GM19463 (cell line): ENCODE data around the gene SNX32.
A peak's percentile ranks its signal among the peaks of the same experiment; 100 is the strongest.
"Not testable (repeated sequence)": the region's sequence is repeated elsewhere in the genome, so short reads cannot be mapped to it uniquely, and the experiment has no call there.

ENCODE experiments used
- ATAC-seq: cut with Tn5 transposase; IDR thresholded peaks from one replicate; pipeline ENCODE4 v1.9.1; 2021; ENCODE audit warnings: mild to moderate bottlenecking, moderate library complexity; ENCODE audit not compliant: unreplicated experiment

The SNX32 gene

GRCh38 chr11:65883058-65883761, 49.4 kb downstream of the SNX32 start:
- ATAC-seq: no peak

- ATAC-seq: no peak
Observed at GRCh38 chr11:65883786-65884715, 50.3 kb downstream of the SNX32 start.

- no peak for ATAC-seq
Observed at GRCh38 chr11:65884716-65885092, 50.9 kb downstream of the SNX32 start.

- ATAC-seq: no peak
Observed at GRCh38 chr11:65885231-65885630, 51.5 kb downstream of the SNX32 start.

- no peak for ATAC-seq
Observed at GRCh38 chr11:65885808-65886536, 52.2 kb downstream of the SNX32 start.

- ATAC-seq: no peak
Observed at GRCh38 chr11:65886826-65887722, 53.3 kb downstream of the SNX32 start.

- no peak for ATAC-seq
Observed at GRCh38 chr11:65887723-65888162, 54.0 kb downstream of the SNX32 start.

GRCh38 chr11:65888163-65888814, 54.5 kb downstream of the SNX32 start, which contains the start of gene FIBP:
Gene FIBP (minus strand): TSS chr11:65888471. CDS start chr11:65888418, 53 bp downstream.
- ATAC-seq: peak; percentile 54

- ATAC-seq: peak; percentile 52
Observed at GRCh38 chr11:65890324-65891218, 56.8 kb downstream of the SNX32 start, which contains the start of gene CCDC85B. Gene CCDC85B (plus strand): TSS chr11:65890673. CDS start chr11:65890784, 111 bp downstream.

- no peak for ATAC-seq
Observed at GRCh38 chr11:65891219-65892136, 57.7 kb downstream of the SNX32 start.

- ATAC-seq: not testable (repeated sequence)
Observed at GRCh38 chr11:65892137-65892540, 58.4 kb downstream of the SNX32 start.

GRCh38 chr11:65892661-65893317, 59.0 kb downstream of the SNX32 start:
- no peak for ATAC-seq

GRCh38 chr11:65894034-65894591, 60.4 kb downstream of the SNX32 start:
- ATAC-seq: no peak

- ATAC-seq: no peak
Observed at GRCh38 chr11:65895482-65895981, 61.8 kb downstream of the SNX32 start.

GRCh38 chr11:65896034-65896999, 62.6 kb downstream of the SNX32 start:
- ATAC-seq: no peak
